T-helper 9 cell (primary cell): ENCODE data around the gene HOXD10.

Experiments
- DNase-seq: peaks from one replicate; pipeline ENCODE4 v3.0.0-alpha.2; 2020

Gene HOXD10

GRCh38 chr2:176152350-176153181 lies 36.0 kb downstream of the HOXD10 start:
- DNase-seq: no peak

GRCh38 chr2:176154576-176155252 lies 38.1 kb downstream of the HOXD10 start:
- no peak for DNase-seq

GRCh38 chr2:176155356-176156044 lies 38.9 kb downstream of the HOXD10 start:
- DNase-seq: no peak

GRCh38 chr2:176156301-176156806 lies 39.8 kb downstream of the HOXD10 start:
- DNase-seq: no peak

- no peak for DNase-seq
Measured at GRCh38 chr2:176156807-176157498, 40.4 kb downstream of the HOXD10 start, which contains the start of gene HOXD3. HOXD3 (plus strand) TSS chr2:176157307; CDS start chr2:176169115, 11,808 bp downstream.

- no peak for DNase-seq
Measured at GRCh38 chr2:176157499-176158185, 41.1 kb downstream of the HOXD10 start.

GRCh38 chr2:176158186-176158591 lies 41.6 kb downstream of the HOXD10 start:
- no peak for DNase-seq

- no peak for DNase-seq
Measured at GRCh38 chr2:176158855-176159662, 42.5 kb downstream of the HOXD10 start.

- DNase-seq: no peak
Measured at GRCh38 chr2:176159663-176160250, 43.2 kb downstream of the HOXD10 start.

- no peak for DNase-seq
Measured at GRCh38 chr2:176160251-176160985, 43.8 kb downstream of the HOXD10 start.

- DNase-seq: no peak
Measured at GRCh38 chr2:176160986-176161824, 44.6 kb downstream of the HOXD10 start.

GRCh38 chr2:176161825-176162626 lies 45.4 kb downstream of the HOXD10 start:
- no peak for DNase-seq

- DNase-seq: no peak
Measured at GRCh38 chr2:176162911-176163671, 46.5 kb downstream of the HOXD10 start.

- no peak for DNase-seq
Measured at GRCh38 chr2:176163672-176164056, 47.1 kb downstream of the HOXD10 start.

- no peak for DNase-seq
Measured at GRCh38 chr2:176164201-176164600, 47.6 kb downstream of the HOXD10 start.

GRCh38 chr2:176164611-176165369 lies 48.2 kb downstream of the HOXD10 start:
- no peak for DNase-seq
